HG02763 (cell line): ENCODE results near the gene CMSS1.

Experiments used
- ATAC-seq: cut with Tn5 transposase; IDR thresholded peaks from one replicate; pipeline ENCODE4 v1.9.1; 2021; ENCODE audit warnings: mild to moderate bottlenecking, moderate library complexity; ENCODE audit not compliant: unreplicated experiment

The CMSS1 gene

DNA sequence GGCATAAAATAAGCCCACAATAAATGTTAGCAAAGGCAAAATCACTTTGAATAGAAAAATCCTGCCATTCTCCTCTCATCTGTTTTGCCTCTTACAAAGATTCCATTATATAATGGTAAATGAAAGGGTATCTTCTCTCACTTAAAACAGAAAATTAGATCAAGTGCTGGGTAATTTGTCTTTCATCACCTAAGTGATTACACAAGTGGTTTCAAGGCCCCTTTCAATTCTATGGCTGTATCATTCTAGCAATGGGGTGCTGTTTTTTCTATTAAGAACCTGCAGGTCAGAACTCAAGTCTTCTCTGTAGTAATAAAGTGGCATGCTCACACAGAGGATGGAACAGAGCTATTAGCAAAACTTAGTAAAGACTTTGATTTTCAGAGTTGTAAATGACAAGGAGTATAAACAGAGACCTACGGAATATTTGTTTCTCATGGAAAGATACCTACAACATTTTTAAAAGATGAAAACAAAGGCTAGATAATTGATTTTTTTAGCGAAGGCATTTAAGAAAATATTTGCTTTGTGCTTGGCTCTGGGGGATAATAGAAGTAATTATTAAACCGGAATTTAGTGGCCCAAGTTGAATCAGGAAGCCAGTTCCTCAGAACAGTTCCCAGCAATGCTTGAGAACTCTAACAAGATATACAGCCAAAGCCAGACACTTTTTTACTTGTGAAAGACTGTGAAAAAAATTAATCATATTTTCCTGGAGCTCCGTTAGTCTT, 137.4 kb downstream of the CMSS1 start:
- no peak for ATAC-seq

DNA sequence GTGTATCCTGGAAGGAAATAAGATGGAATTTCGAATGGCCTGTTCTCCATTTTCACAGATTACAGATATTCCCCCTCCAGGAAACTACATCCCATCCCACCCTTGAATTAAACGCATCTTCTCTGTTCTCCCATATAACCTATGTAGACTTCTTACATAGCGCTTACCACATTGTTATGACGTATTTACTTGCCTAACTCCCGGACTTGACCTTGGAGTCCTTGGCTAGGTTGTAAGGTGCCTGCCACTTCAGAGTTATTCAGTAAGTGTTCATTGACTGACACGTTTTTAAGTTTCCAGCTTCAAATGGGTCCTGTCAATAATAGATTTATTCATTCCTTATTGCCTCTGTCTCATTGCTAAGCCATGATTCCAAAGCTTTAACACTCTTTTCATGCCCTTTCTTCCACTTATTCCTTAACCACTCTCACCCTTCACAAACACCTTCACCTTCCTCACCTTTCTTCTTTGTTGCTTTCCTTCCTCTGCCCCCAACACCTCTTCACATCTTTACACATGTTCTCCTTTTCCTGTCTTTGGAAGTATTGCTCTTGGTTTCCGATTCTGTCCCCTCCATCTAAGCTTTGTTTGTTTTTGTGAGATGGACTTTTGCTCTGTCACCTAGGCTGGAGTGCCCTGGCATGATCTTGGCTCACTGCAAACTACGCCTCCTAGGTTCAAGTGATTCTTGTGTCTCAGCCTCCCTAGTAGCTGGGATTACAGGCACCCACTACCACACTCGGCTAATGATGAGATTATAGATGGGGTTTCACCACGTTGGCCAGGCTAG, 138.3 kb downstream of the CMSS1 start:
- ATAC-seq = no peak

DNA sequence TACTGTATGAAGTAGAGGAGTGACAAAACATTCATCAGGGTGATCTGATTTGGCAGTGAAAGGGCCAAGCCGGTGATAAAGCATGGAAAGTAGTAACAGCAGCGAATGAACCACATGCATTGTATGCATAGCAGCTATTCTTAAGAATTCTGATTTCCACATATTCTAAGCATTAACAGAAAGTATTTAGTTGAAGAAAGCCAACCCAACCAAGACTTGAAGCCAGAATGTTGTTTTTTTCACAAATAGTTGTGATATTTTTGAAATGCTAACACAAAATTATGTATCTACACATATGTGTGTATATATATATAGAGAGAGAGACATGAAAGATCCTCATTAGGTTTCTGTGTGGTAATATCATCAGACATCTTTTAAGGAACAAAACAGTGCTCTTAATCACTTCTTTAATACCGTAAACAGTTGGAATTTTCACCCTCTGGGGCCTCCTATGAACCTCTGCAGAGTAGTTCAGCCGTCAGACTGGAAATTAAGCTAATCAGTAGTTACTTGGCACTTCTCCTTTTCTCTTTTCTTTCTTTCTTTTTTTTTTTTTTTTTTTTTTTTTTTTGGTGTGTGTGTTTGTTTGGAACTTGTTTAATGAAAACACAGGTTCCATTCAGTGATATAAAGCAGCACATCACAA, 139.6 kb downstream of the CMSS1 start:
- ATAC-seq = no peak

DNA sequence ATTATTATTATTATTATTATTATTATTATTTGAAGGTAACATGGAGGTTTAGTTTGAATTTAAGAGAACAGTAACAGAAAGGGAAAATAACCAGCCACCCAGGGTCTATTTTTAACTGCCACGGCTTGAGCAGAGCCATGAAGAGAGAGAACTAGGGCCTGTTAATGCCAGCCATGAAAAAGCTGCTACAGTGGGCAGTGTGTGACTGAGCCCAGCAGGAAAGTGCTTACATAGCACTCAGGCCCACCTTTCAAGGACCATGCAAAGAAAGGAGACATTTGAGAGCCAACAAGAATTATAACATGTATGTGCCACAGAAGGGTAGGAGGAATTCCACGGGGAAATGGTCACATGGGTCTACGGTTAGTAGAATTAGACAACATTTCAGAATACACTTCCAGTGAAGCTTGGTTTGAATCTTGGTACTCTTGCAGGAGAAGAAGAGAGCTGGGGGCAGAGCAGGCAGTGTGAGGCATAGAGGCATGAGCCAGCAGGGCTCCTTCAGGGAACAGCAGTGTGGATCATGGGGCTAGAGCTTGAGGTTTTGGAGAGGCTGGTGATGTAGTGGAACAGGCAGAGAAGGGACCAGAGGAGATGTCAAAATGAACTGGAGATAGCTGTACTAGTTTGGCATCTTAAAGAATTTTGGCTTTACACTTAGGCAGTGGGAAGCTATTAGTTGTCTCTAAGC, 140.7 kb downstream of the CMSS1 start:
- no peak for ATAC-seq

GRCh38 chr3:99960123-99960878, 142.6 kb downstream of the CMSS1 start:
- ATAC-seq = no peak

GRCh38 chr3:99960941-99961340, 143.3 kb downstream of the CMSS1 start:
- no peak for ATAC-seq

DNA sequence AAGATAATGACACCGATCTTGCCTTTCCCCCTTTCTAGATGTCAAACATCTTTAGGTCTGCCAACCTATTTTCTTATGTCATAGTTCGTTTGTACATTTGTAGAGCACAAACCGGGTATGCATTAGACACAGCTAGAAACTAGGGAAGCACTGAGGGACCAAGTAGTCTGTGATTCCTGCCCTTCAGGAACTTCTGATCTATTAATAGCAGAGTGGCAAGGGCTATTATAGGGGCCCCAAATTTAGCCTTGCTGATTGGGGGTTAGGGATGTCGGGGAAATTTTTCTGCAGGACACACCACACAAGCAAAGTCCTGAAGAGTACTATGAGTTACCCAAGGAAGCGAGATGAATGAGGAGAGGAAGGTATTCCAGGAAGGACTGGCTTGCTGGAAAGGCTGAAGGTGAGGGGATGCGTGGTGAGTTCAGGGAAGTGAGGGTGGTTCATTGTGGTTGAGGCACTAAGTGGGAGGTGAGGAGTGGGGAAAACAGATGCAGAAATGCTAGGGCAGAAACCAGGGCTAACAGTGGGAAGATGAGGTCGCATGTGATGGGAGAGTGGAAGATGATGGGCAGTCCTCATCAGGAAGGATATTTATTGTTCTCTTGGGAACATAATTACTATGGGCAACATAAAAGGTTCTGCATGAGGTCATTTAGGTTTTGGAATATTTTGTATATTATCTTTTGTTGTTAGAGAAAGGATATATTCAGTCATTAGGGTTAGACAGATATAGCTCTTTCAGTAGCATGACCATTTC, 144.3 kb downstream of the CMSS1 start:
- ATAC-seq = no peak

GRCh38 chr3:99962703-99963102, 145.0 kb downstream of the CMSS1 start:
- no peak for ATAC-seq

- ATAC-seq = no peak
Observed at GRCh38 chr3:99965077-99965476, 147.4 kb downstream of the CMSS1 start.

DNA sequence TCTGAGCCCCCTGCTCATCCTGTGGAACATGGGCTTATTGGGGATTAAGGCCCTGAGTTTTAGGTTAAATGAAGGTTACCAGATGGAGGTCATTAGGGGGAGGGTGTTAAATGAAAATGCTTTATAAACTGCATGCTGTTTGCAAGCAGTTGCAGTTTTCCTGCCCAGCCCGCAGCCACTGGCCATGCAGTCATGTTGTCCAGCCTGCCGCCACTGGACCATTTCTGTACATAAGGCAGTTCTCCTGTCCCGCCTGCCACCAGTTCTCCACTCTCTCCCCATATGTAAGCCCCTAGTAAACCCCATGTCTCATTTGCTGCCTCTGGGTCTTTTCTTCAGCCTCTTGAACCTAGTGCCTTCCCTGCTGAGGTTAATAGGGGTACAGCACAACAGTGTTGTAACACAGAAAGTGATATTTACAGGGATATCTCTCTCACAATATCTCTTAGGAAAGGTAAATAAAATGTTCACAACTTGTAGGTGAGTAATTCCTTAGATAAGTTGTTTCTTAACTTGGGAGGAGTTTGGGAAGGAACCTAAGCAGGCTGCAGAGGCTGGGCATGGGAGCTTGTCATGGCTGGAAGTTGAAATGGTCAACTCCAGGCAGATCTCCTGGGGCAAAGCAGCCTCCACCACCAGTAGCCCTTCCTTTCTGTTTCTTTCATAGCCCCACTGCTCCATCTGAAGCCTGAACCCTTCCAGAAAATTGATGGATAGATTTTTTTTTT, 148.2 kb downstream of the CMSS1 start:
- ATAC-seq = no peak

GRCh38 chr3:99966662-99967416, 149.2 kb downstream of the CMSS1 start:
- no peak for ATAC-seq

- ATAC-seq = no peak
Observed at GRCh38 chr3:99967796-99968195, 150.1 kb downstream of the CMSS1 start.

DNA sequence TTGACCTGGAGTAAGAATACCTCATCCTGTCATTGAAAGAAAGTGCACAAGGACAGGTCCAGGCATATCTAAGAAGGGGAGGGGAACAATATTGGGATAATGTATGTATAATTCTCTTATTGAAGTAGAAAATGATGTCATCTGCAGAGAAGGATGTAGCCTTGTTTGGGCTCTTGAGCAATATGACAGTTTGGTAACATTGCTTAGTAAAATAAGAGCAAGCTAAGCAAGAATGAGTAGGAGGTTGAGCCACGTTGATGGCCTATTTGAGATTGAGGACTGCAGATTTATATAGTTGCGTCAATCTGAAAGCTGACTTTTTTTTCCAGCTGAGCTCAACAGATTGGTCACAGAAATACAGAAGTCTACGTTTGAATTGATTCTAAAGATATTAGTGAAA, 151.5 kb downstream of the CMSS1 start:
- ATAC-seq = no peak

DNA sequence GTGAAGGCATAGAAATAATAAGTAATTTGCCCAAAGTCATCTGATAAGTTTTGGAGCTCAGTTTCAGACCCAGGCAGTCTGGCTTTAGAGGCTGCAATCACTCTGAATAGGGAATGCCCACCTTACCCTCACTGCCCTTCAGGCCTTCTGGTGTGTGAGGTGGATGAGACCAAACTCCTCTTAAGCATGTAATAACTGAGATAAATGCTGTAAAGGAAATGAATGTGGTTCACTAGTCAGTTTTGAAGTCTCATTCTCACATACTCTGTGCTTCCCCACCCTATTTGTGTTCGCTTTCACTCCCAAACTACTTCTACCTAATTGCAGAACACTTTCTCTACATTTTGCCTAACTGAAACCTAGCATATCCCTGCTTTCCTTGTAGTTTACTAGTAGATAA, 152.5 kb downstream of the CMSS1 start:
- peak; percentile 86 for ATAC-seq

GRCh38 chr3:99971761-99972160, 154.1 kb downstream of the CMSS1 start:
- ATAC-seq = no peak

DNA sequence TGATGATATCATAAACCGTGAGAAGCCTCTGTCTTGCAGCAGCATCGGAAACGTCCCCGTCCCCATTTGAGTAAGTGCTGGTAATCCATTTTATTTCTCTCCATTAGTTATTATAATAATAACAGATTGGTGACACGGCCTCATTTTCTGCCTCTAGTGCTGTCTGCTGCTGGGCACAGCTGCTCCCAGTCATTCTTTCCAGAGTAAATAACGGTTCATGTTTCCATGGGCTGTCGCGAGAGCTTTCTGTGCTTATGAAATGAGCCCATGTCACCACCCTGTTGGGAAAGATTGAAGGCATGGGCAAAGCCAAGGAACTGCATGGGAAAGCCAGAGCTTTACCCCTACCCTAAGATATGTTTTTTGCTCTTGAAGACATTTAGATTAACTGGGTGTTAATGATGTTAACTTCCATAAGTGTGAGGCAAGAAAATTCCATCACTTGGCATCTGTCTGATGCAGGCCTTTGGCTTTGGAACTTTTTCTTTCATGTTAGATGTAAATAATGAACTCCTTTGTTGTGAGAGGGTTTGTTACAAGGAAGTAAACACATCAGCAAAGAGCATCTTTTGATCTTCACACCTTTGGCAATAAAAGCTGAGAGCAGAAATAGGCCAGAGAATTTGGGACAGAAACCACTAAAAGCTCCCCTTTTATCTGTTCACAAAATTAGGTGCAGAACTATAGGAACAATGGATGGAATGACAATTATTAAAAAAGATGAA, 154.9 kb downstream of the CMSS1 start:
- no peak for ATAC-seq

GRCh38 chr3:99974989-99975388, 157.3 kb downstream of the CMSS1 start:
- ATAC-seq = no peak

DNA sequence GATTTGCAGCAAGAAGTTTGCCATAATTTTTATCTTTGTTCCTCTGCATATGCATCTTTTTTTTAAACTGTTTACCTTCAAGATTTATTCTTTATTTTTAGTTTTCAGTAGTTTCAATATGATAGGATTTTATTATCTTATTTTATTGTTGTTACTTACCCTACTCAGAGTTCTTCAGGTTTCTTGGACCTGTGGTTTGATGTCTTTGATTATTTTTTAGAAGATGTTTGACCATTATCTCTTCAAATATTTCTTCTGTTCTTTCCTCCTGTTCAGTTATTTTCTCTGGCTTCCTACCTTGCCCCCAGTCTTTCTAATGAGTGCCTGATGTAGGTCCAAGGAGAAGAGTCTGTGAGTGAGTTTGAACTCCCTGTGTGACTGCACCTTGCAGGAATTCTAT, 158.9 kb downstream of the CMSS1 start:
- ATAC-seq = no peak
